Ovary (tissue), 9 donors: ENCODE results near the gene PDCD4. TPM values are rescaled to one million over a fixed set of nuclear protein-coding genes. Genes with fewer than 3 reads are reported as not detected.

ENCODE experiments used
- DNase-seq, 5 donors: peaks; one replicate each; pipeline ENCODE4 v3.0.0-alpha.2; 2019 to 2020
- H3K27ac ChIP-seq, 2 donors: fragments of 200-600 bp; one replicate each; pipeline versions ENCODE4 v1.5.1 to v1.8.0; 2019 to 2022
- H3K27me3 ChIP-seq: fragments of 200-600 bp; one replicate; pipeline ENCODE4 v1.8.0; 2022
- H3K36me3 ChIP-seq: fragments of 200-600 bp; sonication (generic); one replicate; pipeline ENCODE4 v1.5.1; 2019
- H3K4me1 ChIP-seq: one replicate; pipeline ENCODE4 v1.8.1; 2013; ENCODE audit warnings: mild to moderate bottlenecking, moderate library complexity; ENCODE audit not compliant: insufficient read depth
- H3K4me3 ChIP-seq: fragments of 200-600 bp; sonication (generic); one replicate; pipeline ENCODE4 v1.5.1; 2017
- H3K9me3 ChIP-seq, 2 donors: fragments of 200-600 bp in 1 of 2; sonication (generic) in 1 of 2; one replicate each; pipeline versions ENCODE4 v1.5.1 to v1.8.1; 2013 to 2019; ENCODE audit warnings: mild to moderate bottlenecking in 1 of 2, moderate library complexity in 1 of 2
- EP300 ChIP-seq: sonication (generic); formaldehyde crosslinking; IDR thresholded peaks from one replicate; pipeline ENCODE4 v1.6.1; 2017; ENCODE audit warnings: antibody characterized with exemption
- POLR2A ChIP-seq: fragments of 450-650 bp; IDR thresholded peaks from one replicate; pipeline ENCODE4 v1.6.1; 2017; ENCODE audit warnings: antibody characterized with exemption, mild to moderate bottlenecking, moderate library complexity
- WGBS, 3 donors: extraction: QIAGEN DNeasy Blood & Tissue Kit in 1 of 3; methylation state at CpG; one replicate each; pipeline versions ENCODE4 v1.1.5 to v1.1.7; 2013 to 2017; 5-methylcytosine and 5-hydroxymethylcytosine counted together
- intact Hi-C, 4 donors: fragments of 100-400 bp; cut with DNase I; formaldehyde crosslinking; loops; one replicate each; pipeline versions ENCODE4 v1.11.0 to v1.15.1; 2022 to 2023
- polyA plus RNA-seq, 2 donors: library from polyadenylated mRNA; stranded (reverse); fragments of 200-250 nt in 1 of 2; fragments of 350-450 nt in 1 of 2; fragmentation: Illumina TruSeq in 1 of 2; extraction: RNeasy Lipid Tissue Mini Kit (QIAGEN cat#74804) in 1 of 2; gene quantifications; one replicate each; pipeline ENCODE4 v1.2.3, GENCODE V29; 2013 to 2014
- total RNA-seq, 7 donors: library from RNA; depleted of rRNA in 2 of 7; stranded (reverse); fragments of >200 nt in 2 of 7; fragmentation: NEBNext Ultra II Directional in 3 of 7; extraction: Animal tissue kit (Norgen Biotek cat#: 25700) in 3 of 7; gene quantifications; one replicate each; pipeline versions ENCODE4 v1.1.0 to v1.2.4, GENCODE V29; 2016 to 2023
- TF ChIP-seq, protein P1 (sequence below), 3 donors: fragments of 450-650 bp in 2 of 3; fragments of 200-600 bp in 1 of 3; IDR thresholded peaks; one replicate each; pipeline versions ENCODE4 v1.5.1 to v1.8.0; 2016 to 2022; ENCODE audit warnings: antibody characterized with exemption in 3 of 3, mild to moderate bottlenecking in 1 of 3
- donor health status: DM: no; HTN: no; CAD: no; lungs with moderate emphysema.
- donor health status: DM: no; HTN: no; CAD: no.
- donor health status: Bipolar disorder and iron deficiency.
- donor health status: DM: yes; HTN: yes; CAD: no.
- donor health status: DM: no; HTN: no; CAD: no.
- donor health status: DM: yes; HTN: yes; CAD: no.

PDCD4 gene
- total and polyA plus RNA-seq, 9 donors, result 103 to 399 (median 185) TPM

DNA sequence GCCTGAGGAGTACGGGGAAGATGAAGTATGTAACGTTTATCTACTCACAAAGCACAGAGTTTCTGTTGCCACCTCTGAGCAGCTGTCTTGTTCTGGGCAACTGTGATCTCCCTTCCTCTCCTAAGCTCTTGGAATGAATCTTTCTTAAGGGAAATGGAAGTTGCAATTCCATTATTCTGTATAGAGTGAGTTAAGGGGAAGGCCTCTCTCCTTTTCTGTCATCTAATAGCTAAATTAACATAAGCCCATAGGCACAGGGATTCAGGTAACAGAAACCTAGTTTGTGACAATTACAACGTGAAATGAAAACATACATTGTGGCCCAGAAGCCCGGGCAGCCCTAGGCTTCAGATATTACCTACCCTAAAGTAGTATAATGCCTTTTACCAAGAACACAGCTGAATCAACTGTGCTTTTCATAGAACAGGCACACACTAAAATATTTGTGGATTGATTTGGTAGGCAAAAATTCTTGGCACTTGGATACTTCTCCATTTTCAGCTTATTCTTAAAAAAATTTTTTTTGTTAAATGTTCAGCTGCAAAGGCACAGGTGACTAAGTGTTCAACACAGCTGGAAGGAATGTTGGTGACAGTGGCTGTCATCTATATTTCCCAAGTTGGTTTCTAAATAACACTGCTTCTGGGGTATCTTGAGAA, 3.8 kb upstream of the PDCD4 start:
- WGBS, 3 donors, result 50 to 60% (median 53%) methylated on average over 4 of the region's 4 CpGs
- peak overlapping the region in 1 of 2 donors; percentile 5 for H3K27ac ChIP-seq
- H3K4me3 ChIP-seq, result no peak overlapping the region
- no peaks in the 10 kb centered on the region for H3K27me3 ChIP-seq
- DNase-seq, result no peak
- intact Hi-C loops, result no loop called here
- H3K4me1 ChIP-seq, result peaks cover 7% of the 10 kb centered on the region
- no peak for TF ChIP-seq EP300
- TF ChIP-seq POLR2A, result no peak
- TF ChIP-seq, protein P1, sequence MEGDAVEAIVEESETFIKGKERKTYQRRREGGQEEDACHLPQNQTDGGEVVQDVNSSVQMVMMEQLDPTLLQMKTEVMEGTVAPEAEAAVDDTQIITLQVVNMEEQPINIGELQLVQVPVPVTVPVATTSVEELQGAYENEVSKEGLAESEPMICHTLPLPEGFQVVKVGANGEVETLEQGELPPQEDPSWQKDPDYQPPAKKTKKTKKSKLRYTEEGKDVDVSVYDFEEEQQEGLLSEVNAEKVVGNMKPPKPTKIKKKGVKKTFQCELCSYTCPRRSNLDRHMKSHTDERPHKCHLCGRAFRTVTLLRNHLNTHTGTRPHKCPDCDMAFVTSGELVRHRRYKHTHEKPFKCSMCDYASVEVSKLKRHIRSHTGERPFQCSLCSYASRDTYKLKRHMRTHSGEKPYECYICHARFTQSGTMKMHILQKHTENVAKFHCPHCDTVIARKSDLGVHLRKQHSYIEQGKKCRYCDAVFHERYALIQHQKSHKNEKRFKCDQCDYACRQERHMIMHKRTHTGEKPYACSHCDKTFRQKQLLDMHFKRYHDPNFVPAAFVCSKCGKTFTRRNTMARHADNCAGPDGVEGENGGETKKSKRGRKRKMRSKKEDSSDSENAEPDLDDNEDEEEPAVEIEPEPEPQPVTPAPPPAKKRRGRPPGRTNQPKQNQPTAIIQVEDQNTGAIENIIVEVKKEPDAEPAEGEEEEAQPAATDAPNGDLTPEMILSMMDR (IDR thresholded peaks at IDR 0.05), result no peak
- H3K36me3 ChIP-seq, result no peaks in the 10 kb centered on the region
- no peaks in the 10 kb centered on the region for H3K9me3 ChIP-seq

DNA sequence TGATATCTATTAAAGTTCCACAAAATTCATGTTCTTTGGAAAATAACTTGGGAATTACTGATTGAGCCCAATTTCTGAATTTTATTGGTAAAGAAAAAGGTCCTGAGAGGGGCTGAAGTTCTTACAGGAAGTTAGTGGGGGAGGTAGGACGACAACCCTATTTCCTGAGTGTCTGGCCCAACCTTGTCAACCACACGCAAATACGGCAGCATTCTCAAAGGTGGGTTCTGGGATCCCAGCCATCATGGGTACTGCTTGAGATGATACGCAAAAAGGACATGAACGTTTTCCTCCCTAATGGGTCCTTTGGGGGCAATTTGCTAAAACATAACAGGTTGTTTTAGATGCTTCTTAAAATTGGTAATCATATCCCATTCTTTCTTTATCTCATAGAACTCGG, 2.7 kb upstream of the PDCD4 start:
- DNase-seq, result no peak
- Histone ChIP-seq H3K4me1 (peaks cover 7% of the 10 kb centered on the region), H3K36me3 (no peaks in the 10 kb centered on the region), H3K9me3 (no peaks in the 10 kb centered on the region), H3K27me3 (no peaks in the 10 kb centered on the region), H3K27ac (no peak overlapping the region), H3K4me3 (no peak overlapping the region)
- intact Hi-C loops, result no loop called here
- 78 to 79% (median 78%) methylated on average over 6 of the region's 6 CpGs for WGBS, 3 donors
- TF ChIP-seq POLR2A, result no peak
- TF ChIP-seq, protein P1 (IDR thresholded peaks at IDR 0.05), result no peak
- no peak for TF ChIP-seq EP300

DNA sequence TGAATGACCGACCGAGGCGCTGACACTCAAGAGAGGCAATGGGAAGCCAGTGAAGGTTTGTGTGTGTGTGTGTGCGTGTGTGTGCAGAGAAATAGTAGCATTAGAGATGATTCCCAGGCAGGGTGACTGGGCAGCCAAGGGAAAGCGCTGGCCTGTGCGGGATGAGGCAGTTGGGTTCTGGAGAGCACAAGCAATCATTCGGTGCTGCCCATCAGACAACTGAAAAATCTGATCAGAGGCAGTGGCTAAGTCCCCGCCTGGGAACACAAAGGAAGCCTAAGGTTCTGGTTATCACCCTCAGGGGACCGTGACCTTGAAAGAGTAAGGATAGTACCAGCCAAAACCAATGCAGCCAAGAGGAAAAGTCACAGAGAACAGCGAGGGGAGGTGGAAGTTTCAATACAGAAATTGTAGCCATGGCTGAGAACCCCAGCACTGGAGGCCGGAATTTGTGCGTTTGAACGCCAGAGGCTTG, 868 bp upstream of the PDCD4 start:
- WGBS, 3 donors, result 52 to 62% (median 58%) methylated on average over 13 of the region's 13 CpGs
- peak overlapping the region; percentile 65 to 99 for H3K27ac ChIP-seq
- H3K4me1 ChIP-seq, result peaks cover 7% of the 10 kb centered on the region
- TF ChIP-seq EP300 (peak; percentile 22), POLR2A (no peak)
- peak overlapping the region; percentile 95 for H3K4me3 ChIP-seq
- H3K36me3 ChIP-seq, result no peaks in the 10 kb centered on the region
- intact Hi-C loops, result loop anchor here in 2 of 4 donors (5.0 kb wide), 2 partner anchors 34 to 49 kb away; no protein-coding TSS in a partner anchor
- no peaks in the 10 kb centered on the region for H3K9me3 ChIP-seq
- peak; percentile 46 to 64 (median 52) for DNase-seq
- no peaks in the 10 kb centered on the region for H3K27me3 ChIP-seq

DNA sequence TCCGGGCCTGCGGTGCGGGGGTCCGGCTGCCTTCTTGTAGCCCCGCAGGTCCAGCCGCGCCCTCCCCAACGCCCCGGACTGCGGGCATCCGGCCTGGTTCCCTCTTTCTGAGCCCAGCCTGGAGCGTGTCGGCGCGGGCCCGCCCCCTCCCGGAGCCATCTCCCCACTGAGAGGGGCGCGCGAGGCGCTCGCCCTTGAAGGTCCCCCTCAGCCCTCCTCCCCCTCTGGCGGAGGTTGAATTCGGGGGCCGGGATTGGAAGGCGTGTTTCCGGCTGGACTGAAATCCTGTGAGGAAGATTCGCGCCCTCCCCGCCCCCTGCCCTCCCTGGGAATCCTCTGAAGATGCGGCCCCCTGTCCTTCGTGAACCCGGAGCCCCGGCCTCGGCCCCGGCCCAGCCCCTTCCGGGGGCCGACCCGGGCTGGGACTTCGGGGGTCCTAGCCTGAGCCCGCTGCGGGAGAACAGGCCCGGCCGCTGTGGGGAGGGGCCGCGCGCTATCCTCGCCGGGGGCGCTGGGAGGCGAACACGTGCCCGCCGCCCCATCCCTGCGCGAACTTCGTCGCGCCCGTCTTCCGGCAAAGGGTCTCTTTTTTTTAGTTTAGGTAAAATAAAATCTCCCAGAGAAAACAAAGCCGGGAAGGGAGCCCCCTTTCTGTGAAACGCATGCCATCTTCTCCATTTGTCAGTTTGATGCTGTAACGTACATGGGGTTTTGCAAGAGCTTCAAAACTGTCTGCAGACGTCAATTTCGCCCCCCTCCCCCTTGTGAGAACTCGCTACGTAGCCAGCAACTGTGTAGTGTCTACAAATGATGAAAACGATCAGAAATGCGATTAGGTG, 636 bp downstream of the PDCD4 start:
- peak; percentile 69 to 83 (median 82) for DNase-seq
- peak overlapping the region; percentile 93 to 99 for H3K27ac ChIP-seq
- no peaks in the 10 kb centered on the region for H3K27me3 ChIP-seq
- H3K4me3 ChIP-seq, result peak overlapping the region; percentile 95
- intact Hi-C loops, result loop anchor here in 2 of 4 donors (5.0 kb wide), 2 partner anchors 35 to 50 kb away; no protein-coding TSS in a partner anchor
- no peaks in the 10 kb centered on the region for H3K9me3 ChIP-seq
- 0 to 1% (median 1%) methylated on average over 58 to 70 of the region's 70 CpGs for WGBS, 3 donors
- no peak for TF ChIP-seq EP300
- TF ChIP-seq, protein P1 (IDR thresholded peaks at IDR 0.05), result no peak
- no peak for TF ChIP-seq POLR2A
- peaks cover 8% of the 10 kb centered on the region for H3K4me1 ChIP-seq
- no peaks in the 10 kb centered on the region for H3K36me3 ChIP-seq
